SK-N-MC (cell line): ENCODE results near the gene SH3PXD2A.
A peak's percentile ranks its signal among the peaks of the same experiment; 100 is the strongest.
"Not testable (repeated sequence)": the region's sequence is repeated elsewhere in the genome, so short reads cannot be mapped to it uniquely, and the experiment has no call there.

Experiments used
- DNase-seq: peaks from one replicate; pipeline ENCODE4 v3.0.0-alpha.2; 2011; ENCODE audit warnings: low read depth, low spot score
- H3K27ac ChIP-seq: fragments of 200-600 bp; sonication (generic); 2 replicates; pipeline ENCODE4 v1.5.1; 2016; ENCODE audit warnings: mixed run types
- H3K36me3 ChIP-seq: fragments of 200-600 bp; sonication (generic); 2 replicates; pipeline ENCODE4 v1.6.1; 2017; ENCODE audit warnings: antibody characterized with exemption, low read length, mixed read lengths; ENCODE audit not compliant: insufficient read depth
- H3K4me3 ChIP-seq: fragments of 200-600 bp; sonication (generic); 2 replicates; pipeline ENCODE4 v1.5.1; 2016
- H3K9ac ChIP-seq: fragments of 200-600 bp; sonication (generic); 2 replicates; pipeline ENCODE4 v1.8.0; 2017; ENCODE audit warnings: mixed run types, mixed read lengths; ENCODE audit not compliant: insufficient read length
- H3K9me3 ChIP-seq: fragments of 200-600 bp; sonication (generic); 2 replicates; pipeline ENCODE4 v1.6.1; 2017; ENCODE audit warnings: low read depth, mild to moderate bottlenecking, antibody characterized with exemption, low read length, moderate library complexity, mixed read lengths
- EZH2 ChIP-seq: fragments of 200-600 bp; sonication (generic); IDR thresholded peaks from one replicate; pipeline ENCODE4 v1.6.1; 2017; ENCODE audit warnings: antibody characterized with exemption
- FOXP2 ChIP-seq: optimal IDR thresholded peaks from 2 replicates; pipeline ENCODE3; 2011; ENCODE audit warnings: mild to moderate bottlenecking, moderate library complexity; ENCODE audit not compliant: insufficient read depth; ENCODE audit errors: extremely low read length, control extremely low read depth
- POLR2AphosphoS5 ChIP-seq: IDR thresholded peaks from 2 replicates; pipeline ENCODE4 v1.6.1; 2012; ENCODE audit warnings: mild to moderate bottlenecking, low read depth, low read length, borderline replicate concordance

SH3PXD2A gene

DNA sequence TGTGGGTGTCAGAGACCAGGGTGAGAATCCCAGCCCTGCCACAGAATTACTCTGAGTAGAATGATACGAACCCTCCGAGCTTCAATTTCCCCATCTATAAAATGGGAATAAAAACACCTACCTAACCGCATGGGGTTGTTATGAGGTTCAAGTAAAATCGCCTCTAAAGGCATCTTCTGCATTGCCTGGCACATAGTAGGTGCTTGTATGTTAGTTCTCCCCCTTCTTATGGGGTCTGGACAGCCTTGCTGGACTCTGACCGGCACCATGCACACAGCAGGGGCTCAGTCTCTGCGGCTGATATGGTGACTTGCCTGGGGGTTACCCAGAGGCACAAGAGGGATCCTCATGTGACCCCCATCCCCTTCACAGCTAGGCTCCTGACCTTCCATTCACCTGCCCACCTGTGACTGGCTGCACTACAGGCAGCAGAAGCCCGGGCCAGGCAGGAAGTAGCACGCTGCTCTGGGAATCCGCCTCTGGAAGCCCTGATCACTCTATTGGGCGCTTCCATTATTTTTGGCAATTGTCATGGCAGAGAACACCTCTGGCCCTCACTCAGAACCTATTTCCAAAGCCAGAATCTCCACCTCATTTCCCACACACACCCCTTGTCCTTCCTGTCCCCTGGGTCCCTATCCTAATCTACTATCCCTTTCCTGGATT, 6.0 kb downstream of the SH3PXD2A start:
- Histone ChIP-seq H3K9me3 (no peaks in the 10 kb centered on the region), H3K4me3 (no peak overlapping the region)
- TF ChIP-seq EZH2 (no peak), POLR2AphosphoS5 (no peak), FOXP2 (no peak)

DNA sequence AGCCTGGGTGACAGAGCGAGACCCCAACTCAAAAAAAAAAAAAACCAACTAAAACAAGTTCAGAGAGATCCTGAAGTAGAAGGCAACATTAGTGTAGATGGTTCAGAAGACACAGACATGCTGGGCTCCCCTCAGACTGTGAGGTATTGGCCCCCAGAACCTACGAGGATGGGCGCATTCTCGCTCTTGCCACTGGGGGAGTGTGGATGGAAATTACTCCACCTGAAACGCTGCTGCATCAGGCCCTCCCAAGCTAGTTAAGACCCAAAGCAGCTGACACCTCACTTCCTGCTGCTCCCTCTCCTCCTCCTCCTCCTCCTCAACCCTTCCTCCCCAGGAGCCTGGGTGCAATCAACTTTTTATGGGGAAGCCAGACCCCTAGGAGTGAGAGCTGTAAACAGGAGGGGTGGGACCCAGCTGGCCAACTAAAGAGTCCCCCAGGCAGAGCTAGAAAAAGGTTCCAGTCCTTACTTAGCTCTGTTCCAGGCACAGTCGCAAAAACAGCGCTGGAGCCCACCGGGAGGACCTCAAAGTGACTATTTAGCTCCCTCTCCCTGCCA, 7.4 kb downstream of the SH3PXD2A start:
- Histone ChIP-seq H3K9ac (no peak overlapping the region), H3K4me3 (no peak overlapping the region), H3K36me3 (no peaks in the 10 kb centered on the region), H3K9me3 (no peaks in the 10 kb centered on the region), H3K27ac (no peak overlapping the region)
- TF ChIP-seq FOXP2 (no peak), POLR2AphosphoS5 (no peak)
- DNase-seq = no peak

More for the DNA sequence above, 6.0 kb downstream of the SH3PXD2A start:
- no peak for DNase-seq
- H3K27ac ChIP-seq = no peak overlapping the region
- no peaks in the 10 kb centered on the region for H3K36me3 ChIP-seq
- no peak overlapping the region for H3K9ac ChIP-seq

GRCh38 chr10:103847346-103847745, 8.0 kb downstream of the SH3PXD2A start:
- DNase-seq = no peak
- no peak for TF ChIP-seq FOXP2
- TF ChIP-seq EZH2 = no peak
- TF ChIP-seq POLR2AphosphoS5 = no peak
- H3K27ac ChIP-seq = no peak overlapping the region
- no peak overlapping the region for H3K4me3 ChIP-seq
- no peak overlapping the region for H3K9ac ChIP-seq
- no peaks in the 10 kb centered on the region for H3K36me3 ChIP-seq
- no peaks in the 10 kb centered on the region for H3K9me3 ChIP-seq

- H3K9ac ChIP-seq = no peak overlapping the region
- H3K36me3 ChIP-seq = no peaks in the 10 kb centered on the region
- no peaks in the 10 kb centered on the region for H3K9me3 ChIP-seq
- H3K27ac ChIP-seq = peak overlapping the region; percentile 31; the same call in 1 of the 2 replicates
- TF ChIP-seq FOXP2 = no peak
- TF ChIP-seq EZH2 = no peak
- TF ChIP-seq POLR2AphosphoS5 = no peak
- 0 out of 2 replicates have a peak overlapping the region, but pooled peaks have one; percentile 22 for H3K4me3 ChIP-seq
- DNase-seq = no peak
These were observed 9.4 kb downstream of the SH3PXD2A start for GRCh38 chr10:103845972-103846371.

GRCh38 chr10:103845346-103845745, 10.0 kb downstream of the SH3PXD2A start:
- 0 out of 2 replicates have a peak overlapping the region, but pooled peaks have one; percentile 22 for H3K4me3 ChIP-seq
- DNase-seq, H3K9ac ChIP-seq: not testable (repeated sequence)

DNA sequence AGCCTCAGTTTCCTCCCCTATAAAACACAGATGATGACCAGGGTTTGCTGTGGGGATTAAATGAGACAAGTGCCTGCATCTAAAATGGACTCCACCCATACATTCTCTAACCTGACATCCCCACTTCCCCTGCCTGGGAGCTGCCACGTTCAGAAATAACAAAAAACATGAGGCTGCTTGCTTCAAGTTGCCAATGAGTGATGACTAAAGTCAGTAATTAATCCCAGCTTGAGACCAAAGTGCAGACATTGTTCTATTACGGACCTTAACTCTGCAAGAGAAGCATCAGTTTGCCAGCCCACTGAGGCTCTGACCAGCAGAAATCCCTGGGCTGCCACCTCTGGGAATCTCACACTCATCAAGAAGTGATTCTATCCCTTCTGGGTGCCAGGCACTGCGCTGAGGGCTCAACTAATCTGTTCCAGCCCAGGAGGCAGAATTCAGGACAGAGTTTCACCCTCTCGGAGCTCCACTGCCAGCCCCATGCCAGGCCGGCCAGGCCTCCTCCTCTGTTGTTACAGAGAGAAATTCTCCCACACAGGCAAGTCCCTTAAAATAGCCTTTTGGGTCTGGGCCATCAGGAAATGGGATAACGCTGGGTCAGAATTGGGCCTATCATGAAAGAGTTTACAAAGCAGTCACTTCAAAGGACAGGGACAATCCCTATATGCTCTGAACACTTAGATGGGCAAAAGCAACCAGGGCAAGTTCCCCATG, 11.4 kb downstream of the SH3PXD2A start:
- DNase-seq = no peak
- Histone ChIP-seq H3K9me3 (no peaks in the 10 kb centered on the region), H3K36me3 (no peaks in the 10 kb centered on the region), H3K4me3 (no peak overlapping the region), H3K9ac (no peak overlapping the region), H3K27ac (no peak overlapping the region)
- TF ChIP-seq POLR2AphosphoS5 (no peak), EZH2 (no peak), FOXP2 (no peak)

More at GRCh38 chr10:103845346-103845745, 10.0 kb downstream of the SH3PXD2A start:
- not testable (repeated sequence) for H3K9me3 ChIP-seq, H3K36me3 ChIP-seq
- peak overlapping the region; percentile 31; the same call in 1 of the 2 replicates for H3K27ac ChIP-seq

GRCh38 chr10:103843045-103843444, 12.3 kb downstream of the SH3PXD2A start:
- H3K9me3 ChIP-seq = no peaks in the 10 kb centered on the region
- no peak for DNase-seq
- TF ChIP-seq POLR2AphosphoS5 (no peak), FOXP2 (no peak), EZH2 (no peak)
- no peak overlapping the region for H3K27ac ChIP-seq
- no peak overlapping the region for H3K9ac ChIP-seq
- no peaks in the 10 kb centered on the region for H3K36me3 ChIP-seq
- no peak overlapping the region for H3K4me3 ChIP-seq

DNA sequence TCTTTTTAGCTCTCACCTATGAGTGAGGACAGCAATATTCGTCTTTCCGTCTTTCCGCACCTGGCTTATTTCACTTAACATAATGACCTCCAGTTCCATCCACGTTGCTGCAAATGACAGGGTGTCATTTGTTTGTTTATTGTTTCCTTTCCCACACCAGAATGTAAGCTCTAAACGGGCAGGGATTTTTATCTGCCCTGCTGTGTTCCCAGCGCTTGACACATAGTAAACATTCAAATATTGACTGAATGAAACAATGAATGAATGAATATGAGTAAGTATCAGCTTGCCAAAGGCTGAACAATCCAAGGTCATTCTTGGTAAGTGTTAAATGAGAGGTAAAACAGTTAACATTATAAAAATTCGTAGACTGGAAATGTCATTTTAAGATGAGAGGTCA, 12.8 kb downstream of the SH3PXD2A start:
- Histone ChIP-seq H3K36me3 (no peaks in the 10 kb centered on the region), H3K9me3 (no peaks in the 10 kb centered on the region), H3K4me3 (no peak overlapping the region), H3K9ac (no peak overlapping the region), H3K27ac (no peak overlapping the region)
- no peak for TF ChIP-seq POLR2AphosphoS5
- TF ChIP-seq EZH2 = no peak
- TF ChIP-seq FOXP2 = no peak
- no peak for DNase-seq

GRCh38 chr10:103841519-103841918, 13.9 kb downstream of the SH3PXD2A start:
- Histone ChIP-seq H3K9ac (no peak overlapping the region), H3K9me3 (no peaks in the 10 kb centered on the region), H3K4me3 (no peak overlapping the region), H3K36me3 (no peaks in the 10 kb centered on the region), H3K27ac (no peak overlapping the region)
- TF ChIP-seq EZH2 (no peak), POLR2AphosphoS5 (no peak), FOXP2 (no peak)
- DNase-seq = no peak
